Measurements from ENCODE around the gene C1QC.

GRCh38 chr1:22694172-22694571 is 50.7 kb downstream of the C1QC start:
- TF ChIP-seq CTCF (conservative IDR thresholded peaks at IDR 0.05; ENCODE audit: low read depth in 2 of 2) (no peak), EZH2 (IDR thresholded peaks at IDR 0.05; ENCODE audit: low read depth, unreplicated experiment) (no peak), POLR2AphosphoS5 (IDR thresholded peaks at IDR 0.05; ENCODE audit: low read depth) (no peak), ZNF462 (CRISPR knock-in tag; IDR thresholded peaks at IDR 0.05) (no peak), EZH2phosphoT487 (IDR thresholded peaks at IDR 0.05; ENCODE audit: unreplicated experiment) (no peak), REST (IDR thresholded peaks at IDR 0.05; ENCODE audit: unreplicated experiment) (no peak), STAT1 (IDR thresholded peaks at IDR 0.05; ENCODE audit: unreplicated experiment) (no peak)
